ENCODE measurements around the gene EIF4EBP2.

GRCh38 chr10:70374775-70375614 lies 28.9 kb upstream of the EIF4EBP2 start:
- TF ChIP-seq CTCF (IDR thresholded peaks at IDR 0.05) (no peak), POLR2A (IDR thresholded peaks at IDR 0.05) (no peak)

Measured in adrenal gland (tissue), 5 donors.